Mammary epithelial cell (primary cell): ENCODE data around the gene TLR2.

Experiments used
- CTCF ChIP-seq, 2 donors: IDR thresholded peaks in 1 of 2; conservative IDR thresholded peaks in 1 of 2; 2 replicates each; pipeline ENCODE4 v1.5.1; 2011 to 2012; ENCODE audit warnings: inconsistent platforms in 2 of 2, low read length in 2 of 2, mild to moderate bottlenecking in 2 of 2, control low read depth in 1 of 2, low read depth in 1 of 2; ENCODE audit not compliant: insufficient read depth in 1 of 2; ENCODE audit errors: extremely low read depth in 1 of 2
- EZH2 ChIP-seq: IDR thresholded peaks from 2 replicates; pipeline ENCODE4 v1.6.1; 2012; ENCODE audit warnings: low read length, inconsistent platforms, borderline replicate concordance

- TF ChIP-seq CTCF (conservative IDR thresholded peaks at IDR 0.05 in 1 of 2, IDR thresholded peaks at IDR 0.05 in 1 of 2; ENCODE audit: extremely low read depth in 1 of 2, insufficient read depth in 1 of 2, low read depth in 1 of 2, low read length in 2 of 2) (no peak), EZH2 (no peak)
These were observed 42.5 kb upstream of the TLR2 start for GRCh38 chr4:153641532-153641931.
